GM18520 (cell line): Measurements from ENCODE around the gene SLC25A18.
"Not testable (repeated sequence)": the region's sequence is repeated elsewhere in the genome, so short reads cannot be mapped to it uniquely, and the experiment has no call there.

Experiments used
- ATAC-seq: cut with Tn5 transposase; IDR thresholded peaks from one replicate; pipeline ENCODE4 v1.9.1; 2021; ENCODE audit not compliant: unreplicated experiment

The SLC25A18 gene, protein sequence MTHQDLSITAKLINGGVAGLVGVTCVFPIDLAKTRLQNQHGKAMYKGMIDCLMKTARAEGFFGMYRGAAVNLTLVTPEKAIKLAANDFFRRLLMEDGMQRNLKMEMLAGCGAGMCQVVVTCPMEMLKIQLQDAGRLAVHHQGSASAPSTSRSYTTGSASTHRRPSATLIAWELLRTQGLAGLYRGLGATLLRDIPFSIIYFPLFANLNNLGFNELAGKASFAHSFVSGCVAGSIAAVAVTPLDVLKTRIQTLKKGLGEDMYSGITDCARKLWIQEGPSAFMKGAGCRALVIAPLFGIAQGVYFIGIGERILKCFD

GRCh38 chr22:17562906-17563870 is at the start of gene SLC25A18:
Gene SLC25A18 (plus strand): TSS chr22:17563498. CDS start chr22:17579945, 16,447 bp downstream.
- ATAC-seq = no peak

DNA sequence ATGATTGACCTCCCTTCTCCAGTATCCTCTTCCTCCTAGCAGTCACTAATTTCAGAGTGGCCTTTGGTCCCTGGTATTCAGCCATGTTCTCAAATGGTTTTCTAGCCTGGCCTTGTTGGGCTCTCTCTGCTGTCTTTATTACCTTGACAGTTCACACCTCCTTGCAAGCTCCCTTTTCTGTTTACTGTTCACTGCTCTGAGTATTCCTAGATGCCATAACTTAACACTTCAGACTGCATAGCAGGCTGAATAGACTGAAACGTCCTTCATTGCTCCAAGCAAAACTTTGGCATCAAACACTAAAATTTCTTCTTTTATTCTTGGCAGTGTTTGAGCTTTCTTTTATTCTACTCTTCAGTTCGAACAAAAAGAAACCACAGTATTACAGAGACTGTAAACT is 49.7 kb upstream of the SLC25A18 start:
- no peak for ATAC-seq

GRCh38 chr22:17514084-17514483 is 49.2 kb upstream of the SLC25A18 start:
- ATAC-seq = no peak

DNA sequence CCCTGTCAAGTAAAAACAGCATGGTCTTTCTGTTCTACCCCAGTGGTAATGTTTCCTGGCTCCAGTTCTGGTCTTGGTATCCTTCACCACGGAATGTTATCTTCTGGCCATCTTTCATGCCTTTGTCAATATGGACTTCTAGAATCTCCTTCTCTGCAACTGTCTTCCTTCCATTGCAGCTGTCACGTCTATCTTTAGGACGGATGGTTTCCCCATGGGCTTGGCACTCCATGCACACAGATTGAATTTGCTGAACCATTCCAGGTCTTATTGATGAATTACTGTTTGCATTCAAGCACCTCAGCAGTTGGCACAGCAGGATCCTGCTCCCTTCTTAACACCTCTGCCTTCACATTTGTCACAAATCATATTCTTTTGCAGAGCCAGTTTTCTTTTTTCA is 44.9 kb upstream of the SLC25A18 start:
- ATAC-seq = no peak

GRCh38 chr22:17521971-17522370 is 41.3 kb upstream of the SLC25A18 start:
- ATAC-seq = not testable (repeated sequence)

DNA sequence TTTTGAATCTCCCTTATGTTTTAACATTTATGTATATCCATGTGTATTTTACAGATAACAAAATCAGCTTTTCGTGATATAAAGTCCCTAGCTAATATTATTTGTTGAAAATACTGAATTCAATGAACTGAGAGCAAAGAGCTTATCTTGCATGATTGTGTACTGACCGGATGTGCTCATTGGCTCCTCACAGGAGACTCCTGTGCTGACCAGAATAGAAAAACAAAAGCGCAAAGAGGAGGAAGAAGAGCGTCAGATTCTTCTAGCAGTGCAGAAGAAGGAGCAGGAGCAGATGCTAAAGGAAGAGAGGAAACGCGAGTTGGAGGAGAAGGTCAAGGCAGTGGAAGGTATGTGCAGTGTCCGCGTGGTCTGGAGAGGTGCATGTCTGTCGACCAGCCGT is 39.4 kb upstream of the SLC25A18 start:
- no peak for ATAC-seq

DNA sequence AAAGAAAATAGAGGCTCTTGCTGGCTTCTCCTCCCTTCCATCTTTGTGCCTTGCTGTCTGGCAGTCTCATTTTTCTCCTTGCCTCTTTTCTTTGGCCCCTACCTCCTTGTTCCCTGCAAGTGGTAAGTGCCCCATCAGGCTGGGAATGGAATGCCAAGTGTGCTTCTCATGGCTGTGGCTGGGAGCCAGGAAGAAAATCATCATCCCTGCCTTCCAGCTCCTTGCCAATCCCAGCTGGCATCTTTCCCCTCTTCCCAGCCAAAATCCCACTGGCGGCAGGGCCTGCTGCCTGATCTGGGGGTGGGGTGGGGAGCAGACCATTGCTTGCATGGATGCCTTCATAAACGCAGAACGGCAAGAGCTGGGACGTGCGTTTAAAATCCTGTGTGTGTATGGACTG is 27.0 kb upstream of the SLC25A18 start:
- ATAC-seq = no peak

GRCh38 chr22:17537155-17537554 is 26.1 kb upstream of the SLC25A18 start:
- ATAC-seq = no peak

- ATAC-seq = no peak
Measured at GRCh38 chr22:17540481-17540880, 22.8 kb upstream of the SLC25A18 start.

GRCh38 chr22:17541476-17541875 is 21.8 kb upstream of the SLC25A18 start:
- ATAC-seq = no peak

GRCh38 chr22:17542452-17542851 is 20.8 kb upstream of the SLC25A18 start:
- ATAC-seq = no peak

GRCh38 chr22:17548010-17548755 is 15.1 kb upstream of the SLC25A18 start:
- no peak for ATAC-seq

- ATAC-seq = no peak
Measured at GRCh38 chr22:17548756-17549035, 14.6 kb upstream of the SLC25A18 start.

- no peak for ATAC-seq
Measured at GRCh38 chr22:17549183-17549582, 14.1 kb upstream of the SLC25A18 start.

DNA sequence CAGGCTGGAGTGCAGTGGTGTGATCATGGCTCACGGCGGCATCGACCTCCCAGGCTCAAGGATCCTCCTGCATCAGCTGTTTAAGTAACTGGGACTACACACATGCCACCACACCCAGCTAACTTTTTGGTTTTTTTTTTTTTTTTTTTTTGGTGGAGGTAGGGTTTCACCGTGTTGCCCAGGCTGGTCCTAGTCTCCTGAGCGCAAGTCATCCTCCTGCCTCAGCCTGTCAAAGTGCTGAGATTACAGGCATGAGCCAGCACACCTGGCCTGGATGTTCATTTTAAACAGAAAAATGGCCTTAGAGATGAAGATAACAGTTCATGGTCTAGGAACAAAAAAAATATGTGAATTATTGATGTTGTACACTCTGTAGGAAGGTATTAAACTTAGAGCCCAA is 13.6 kb upstream of the SLC25A18 start:
- ATAC-seq = no peak

GRCh38 chr22:17552737-17553136 is 10.6 kb upstream of the SLC25A18 start:
- ATAC-seq = no peak

GRCh38 chr22:17554814-17555213 is 8.5 kb upstream of the SLC25A18 start:
- no peak for ATAC-seq

- ATAC-seq = no peak
Measured at GRCh38 chr22:17559188-17559587, 4.1 kb upstream of the SLC25A18 start.

DNA sequence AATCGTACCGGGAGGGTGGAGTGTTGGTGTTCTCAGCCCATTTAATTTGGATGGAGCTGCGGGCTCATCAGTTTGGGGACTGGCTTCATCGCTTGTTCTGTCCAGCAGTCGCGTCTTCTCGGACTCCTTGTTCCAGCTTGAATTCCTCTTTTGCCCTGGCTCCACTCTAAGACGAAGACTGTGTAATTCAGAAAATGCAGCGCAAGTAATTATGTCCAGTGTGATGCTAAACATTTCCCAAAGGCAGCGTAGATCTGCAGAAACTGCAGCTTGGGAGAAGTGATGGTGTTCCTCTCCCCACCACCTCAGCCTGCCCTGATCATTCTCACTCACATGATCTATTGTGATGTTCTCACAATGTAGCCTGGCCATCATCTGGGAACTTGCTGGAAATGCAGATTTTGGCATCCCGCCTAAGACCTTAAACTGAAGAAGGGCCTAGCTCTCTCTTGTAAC is 666 bp downstream of the SLC25A18 start:
- ATAC-seq = no peak

DNA sequence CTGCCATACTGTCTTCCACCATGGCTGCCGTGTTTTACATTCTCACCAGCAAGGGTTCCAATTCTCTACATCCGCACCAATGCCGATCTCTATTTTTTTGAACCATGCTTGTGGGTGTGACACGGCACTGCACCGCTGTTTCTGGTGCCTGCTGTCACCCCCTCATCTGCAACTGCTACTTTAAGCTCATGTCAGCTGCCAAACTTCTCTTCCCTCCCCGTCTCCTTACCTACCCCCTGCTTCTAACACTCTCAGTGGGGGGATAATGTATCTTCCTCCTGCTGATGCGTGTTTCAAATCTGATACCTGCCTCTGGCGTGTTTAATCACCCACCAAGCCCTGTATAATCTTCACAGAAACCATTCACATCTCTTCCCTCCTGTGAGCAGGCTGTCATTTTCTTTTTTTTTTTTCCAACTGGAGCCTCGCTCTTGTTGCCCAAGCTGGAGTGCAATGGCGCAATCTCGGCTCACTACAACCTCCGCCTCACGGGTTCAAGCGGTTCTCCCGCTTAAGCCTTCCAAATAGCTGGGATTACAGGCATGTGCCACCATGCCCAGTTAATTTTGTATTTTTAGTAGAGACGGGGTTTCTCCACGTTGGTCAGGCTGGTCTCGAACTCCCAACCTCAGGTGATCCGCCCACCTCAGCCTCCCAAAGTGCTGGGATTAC is 2.9 kb downstream of the SLC25A18 start:
- ATAC-seq = not testable (repeated sequence)

- ATAC-seq = no peak
Measured at GRCh38 chr22:17566776-17567175, 3.5 kb downstream of the SLC25A18 start.
